ENCODE measurements around the gene SRP72. TPM values are rescaled to one million over a fixed set of nuclear protein-coding genes. Genes with fewer than 3 reads are reported as not detected.

SRP72 gene
- total and polyA plus RNA-seq, 7 experiments from 2014 or later = 98.4 to 174 (median 114) TPM

Other genes with a start within 250 kb of the SRP72 start
- 10 to 100 TPM; 10.2 to 24.7 (median 15.8) TPM for gene AASDH, start 80.1 kb upstream of the SRP72 start, total RNA-seq
- 10 to 100 TPM; 10.8 to 26.8 TPM for gene AASDH, start 80.1 kb upstream of the SRP72 start, polyA plus RNA-seq
- 10 to 100 TPM in 3 of 5 experiments, 1 to 10 TPM in 2; 7.7 to 30.7 (median 15.3) TPM for gene PPAT, start 32.0 kb upstream of the SRP72 start, total RNA-seq
- gene PPAT, start 32.0 kb upstream of the SRP72 start, polyA plus RNA-seq = 10 to 100 TPM; 10.4 to 16.5 TPM
- gene PAICS, start 31.4 kb upstream of the SRP72 start, total RNA-seq = 100 to 1,000 TPM in 1 of 5 experiments, 10 to 100 TPM in 4; 25.5 to 157 (median 26.8) TPM
- 10 to 100 TPM; 36.8 to 48.0 TPM for gene PAICS, start 31.4 kb upstream of the SRP72 start, polyA plus RNA-seq
- gene ARL9, start 38.2 kb downstream of the SRP72 start, total RNA-seq = under 1 TPM in 2 of 5 experiments, not detected in 3; 0.19 to 0.43 TPM
- not detected for gene ARL9, start 38.2 kb downstream of the SRP72 start, polyA plus RNA-seq
- gene HOPX, start 213.7 kb downstream of the SRP72 start, total RNA-seq = 10 to 100 TPM in 2 of 5 experiments, 1 to 10 TPM in 1, under 1 TPM in 2; 0.84 to 46.3 (median 5.5) TPM
- 1 to 10 TPM in 1 of 2 donors, under 1 TPM in 1; 0.64 to 6.2 TPM for gene HOPX, start 213.7 kb downstream of the SRP72 start, polyA plus RNA-seq

Measured in naive thymus-derived CD4-positive, alpha-beta T cell (primary cell).